Effector memory CD4-positive, alpha-beta T cell (primary cell): ENCODE measurements around the gene TRIM47.

ENCODE experiments used
- DNase-seq, 3 donors: peaks; one replicate each; pipeline ENCODE4 v3.0.0-alpha.2; 2020
- H3K27ac ChIP-seq: 2 replicates; pipeline ENCODE4 v1.7.0; 2013; ENCODE audit warnings: mild to moderate bottlenecking, low read length, moderate library complexity; ENCODE audit not compliant: insufficient read depth, poor library complexity, severe bottlenecking
- H3K27me3 ChIP-seq: replicated peaks from 2 replicates; pipeline ENCODE4 v1.7.0; 2013; ENCODE audit warnings: mild to moderate bottlenecking, low read length; ENCODE audit not compliant: insufficient read depth, control insufficient read depth, poor library complexity, severe bottlenecking
- H3K36me3 ChIP-seq: 2 replicates; pipeline ENCODE4 v1.7.0; 2013; ENCODE audit warnings: mild to moderate bottlenecking, low read length, moderate library complexity; ENCODE audit not compliant: control insufficient read depth, insufficient read depth
- H3K4me1 ChIP-seq: 2 replicates; pipeline ENCODE4 v1.7.0; 2013; ENCODE audit warnings: low read length, mild to moderate bottlenecking; ENCODE audit not compliant: control insufficient read depth, insufficient read depth, poor library complexity, severe bottlenecking
- H3K4me3 ChIP-seq: 2 replicates; pipeline ENCODE4 v1.7.0; 2013; ENCODE audit warnings: low read length, low read depth, mild to moderate bottlenecking; ENCODE audit not compliant: insufficient read depth, poor library complexity, severe bottlenecking
- H3K9me3 ChIP-seq: 2 replicates; pipeline ENCODE4 v1.7.0; 2013; ENCODE audit warnings: mild to moderate bottlenecking, low read length, moderate library complexity; ENCODE audit not compliant: control insufficient read depth

TRIM47 gene

GRCh38 chr17:75846692-75847613 is 31.4 kb downstream of the TRIM47 start:
- H3K27me3 ChIP-seq: no peaks in the 10 kb centered on the region
- peaks cover 61% of the 10 kb centered on the region for H3K36me3 ChIP-seq
- no peak overlapping the region for H3K27ac ChIP-seq
- H3K4me1 ChIP-seq: peaks cover 37% of the 10 kb centered on the region
- no peaks in the 10 kb centered on the region for H3K9me3 ChIP-seq
- no peak overlapping the region for H3K4me3 ChIP-seq
- no peak for DNase-seq

GRCh38 chr17:75845933-75846691 is 32.3 kb downstream of the TRIM47 start:
- Histone ChIP-seq H3K27me3 (no peaks in the 10 kb centered on the region), H3K9me3 (no peaks in the 10 kb centered on the region), H3K27ac (no peak overlapping the region), H3K36me3 (peaks cover 54% of the 10 kb centered on the region), H3K4me1 (peaks cover 37% of the 10 kb centered on the region), H3K4me3 (no peak overlapping the region)
- DNase-seq: no peak

GRCh38 chr17:75845058-75845711 is 33.2 kb downstream of the TRIM47 start:
- H3K36me3 ChIP-seq: peaks cover 51% of the 10 kb centered on the region
- no peaks in the 10 kb centered on the region for H3K27me3 ChIP-seq
- peaks cover 37% of the 10 kb centered on the region for H3K4me1 ChIP-seq
- H3K4me3 ChIP-seq: no peak overlapping the region
- no peaks in the 10 kb centered on the region for H3K9me3 ChIP-seq
- peak in 1 of 3 donors; percentile 52 for DNase-seq
- peak overlapping the region; percentile 91 for H3K27ac ChIP-seq

GRCh38 chr17:75844530-75845057 is 33.8 kb downstream of the TRIM47 start:
- Histone ChIP-seq H3K4me1 (peaks cover 37% of the 10 kb centered on the region), H3K4me3 (peak overlapping the region; percentile 93), H3K36me3 (peaks cover 51% of the 10 kb centered on the region), H3K27ac (peak overlapping the region; percentile 91), H3K27me3 (no peaks in the 10 kb centered on the region), H3K9me3 (no peaks in the 10 kb centered on the region)
- DNase-seq: no peak

GRCh38 chr17:75843577-75844529 is 34.5 kb downstream of the TRIM47 start, which contains the start of gene UNC13D:
Gene UNC13D, minus strand, starts transcription at chr17:75844404. Its CDS starts 67 bp downstream, at chr17:75844337.
- Histone ChIP-seq H3K27me3 (no peaks in the 10 kb centered on the region), H3K9me3 (no peaks in the 10 kb centered on the region), H3K36me3 (peaks cover 44% of the 10 kb centered on the region), H3K27ac (peak within 1 kb of the TSS; percentile 91), H3K4me1 (peaks cover 37% of the 10 kb centered on the region), H3K4me3 (peak within 1 kb of the TSS; percentile 93)
- peak; percentile 46 to 55 (median 50) for DNase-seq

GRCh38 chr17:75842963-75843576 is 35.3 kb downstream of the TRIM47 start:
- Histone ChIP-seq H3K27ac (peak overlapping the region; percentile 91), H3K4me1 (peaks cover 34% of the 10 kb centered on the region), H3K36me3 (peaks cover 42% of the 10 kb centered on the region), H3K4me3 (peak overlapping the region; percentile 93), H3K27me3 (no peaks in the 10 kb centered on the region), H3K9me3 (no peaks in the 10 kb centered on the region)
- DNase-seq: no peak

- DNase-seq: no peak
- Histone ChIP-seq H3K27me3 (no peaks in the 10 kb centered on the region), H3K27ac (peak overlapping the region; percentile 91), H3K4me3 (peak overlapping the region; percentile 93), H3K9me3 (no peaks in the 10 kb centered on the region), H3K4me1 (peaks cover 34% of the 10 kb centered on the region), H3K36me3 (peaks cover 42% of the 10 kb centered on the region)
Observed at GRCh38 chr17:75842411-75842810, 36.0 kb downstream of the TRIM47 start.

GRCh38 chr17:75840799-75841164 is 37.6 kb downstream of the TRIM47 start:
- H3K4me1 ChIP-seq: peaks cover 34% of the 10 kb centered on the region
- no peak overlapping the region for H3K4me3 ChIP-seq
- no peak for DNase-seq
- H3K9me3 ChIP-seq: no peaks in the 10 kb centered on the region
- H3K27ac ChIP-seq: peak overlapping the region; percentile 28
- peaks cover 39% of the 10 kb centered on the region for H3K36me3 ChIP-seq
- H3K27me3 ChIP-seq: no peaks in the 10 kb centered on the region
